Measurements from ENCODE around the gene PDIA4. TPM values are rescaled to one million over a fixed set of nuclear protein-coding genes. Genes with fewer than 3 reads are reported as not detected.
A peak's percentile ranks its signal among the peaks of the same experiment; 100 is the strongest.

PDIA4 gene
- total and polyA plus RNA-seq, 4 experiments from 2014 or later: 82.8 to 125 (median 94.5) TPM

DNA sequence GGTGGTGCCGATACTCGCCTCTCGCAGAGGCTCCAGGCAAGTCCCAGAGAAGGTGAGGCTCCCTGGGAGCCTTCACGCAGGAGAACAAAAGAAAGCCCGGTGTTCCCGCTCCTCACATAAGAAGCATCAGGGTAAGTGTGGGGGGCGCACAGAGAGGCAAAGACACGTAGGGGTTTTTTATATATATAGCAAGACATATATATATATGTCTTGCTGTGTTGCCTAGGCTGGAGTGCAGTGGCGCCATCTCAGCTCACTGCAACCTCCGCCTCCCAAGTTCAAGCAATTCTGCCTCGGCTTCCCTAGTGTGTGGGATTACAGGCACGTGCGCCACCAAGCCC, 61.3 kb downstream of the PDIA4 start:
- Mint-ChIP-seq H3K27ac (peak overlapping the region in 4 of 7 donors; percentile 30 to 88 (median 70)), H3K4me1 (peaks cover 11 to 38% (median 27%) of the 10 kb centered on the region in 4 donors), H3K4me3 (peak overlapping the region; percentile 81 to 91 (median 84)), H3K9me3 (peaks cover 0 to 12% (median 0%) of the 10 kb centered on the region in 8 donors), H3K36me3 (peaks cover 0 to 5% of the 10 kb centered on the region in 2 donors), H3K27me3 (no peaks in the 10 kb centered on the region)
- CTCF ChIA-PET (ENCODE audit: partially characterized antibody): interaction anchor here (1.0 to 6.6 kb wide), 13 partner anchors 9 to 464 kb away, joined by 3 to 170 read pairs (median 4); no protein-coding TSS in a partner anchor
- intact Hi-C loops (cut with micrococcal nuclease): loop anchor here (10.0 kb wide), 1 partner anchor 702 kb away; no protein-coding TSS in a partner anchor
- H3K27me3 ChIP-seq (ENCODE audit: insufficient read depth, low read length): no peaks in the 10 kb centered on the region
- POLR2A ChIA-PET (ENCODE audit: partially characterized antibody): no interaction called here
- H3K27ac ChIP-seq (ENCODE audit: low read depth, low read length): no peak overlapping the region
- H3K4me3 ChIP-seq (ENCODE audit: low read length in 2 of 2): peak overlapping the region in 1 of 2 donors; percentile 17
- H3K36me3 ChIP-seq (ENCODE audit: insufficient read depth, low read length): no peaks in the 10 kb centered on the region
- peaks cover 33% of the 10 kb centered on the region for H3K4me1 ChIP-seq (ENCODE audit: insufficient read depth, low read length)
- no peak for DNase-seq
- H3K9me3 ChIP-seq (ENCODE audit: control insufficient read depth in 1 of 2, low read length in 2 of 2): no peaks in the 10 kb centered on the region

DNA sequence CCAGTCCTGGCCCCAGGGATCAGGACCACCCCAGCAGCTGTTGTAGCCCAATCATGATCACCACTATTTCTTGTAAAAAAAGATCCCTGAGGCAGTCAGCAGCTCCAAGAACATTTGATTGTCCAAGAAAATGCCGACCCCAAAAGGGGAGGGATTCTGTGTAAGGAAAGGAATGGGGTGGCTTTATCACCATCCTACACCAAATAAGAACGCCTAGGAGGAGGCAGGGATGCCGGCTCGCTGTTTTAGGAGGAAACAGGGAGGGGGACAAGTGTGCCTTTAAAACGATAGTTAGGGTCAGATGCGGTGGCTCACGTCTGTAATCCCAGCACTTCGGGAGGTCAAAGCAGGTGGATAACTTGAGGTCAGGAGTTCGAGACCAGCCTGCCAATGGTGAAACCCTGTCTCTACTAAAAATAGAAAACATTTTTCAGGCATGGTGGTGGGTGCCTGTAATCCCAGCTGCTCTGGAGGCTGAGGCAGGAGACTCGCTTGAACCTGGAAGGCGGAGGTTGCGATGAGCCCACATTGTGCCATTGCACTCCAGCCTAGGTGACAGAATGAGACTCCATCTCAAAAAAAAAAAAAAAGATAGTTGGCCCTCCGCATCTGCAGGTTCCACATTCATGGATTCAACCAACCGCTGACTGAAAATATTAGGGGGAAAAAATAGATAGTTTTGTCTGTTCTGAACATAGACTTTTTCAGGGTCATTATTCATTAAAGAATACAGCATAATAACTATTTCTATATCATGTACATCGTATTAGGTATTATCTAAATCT, 63.6 kb downstream of the PDIA4 start:
- DNase-seq: no peak
- ChIA-PET POLR2A (ENCODE audit: partially characterized antibody) (interaction anchor here (2.0 to 2.3 kb wide), 3 partner anchors 23 to 266 kb away, joined by 7 to 18 read pairs (median 11); partner anchors contain the start of gene CUL1), CTCF (ENCODE audit: partially characterized antibody) (interaction anchor here (0.8 to 6.6 kb wide), 11 partner anchors 10 to 388 kb away, joined by 3 to 170 read pairs (median 14); no protein-coding TSS in a partner anchor)
- H3K4me3 Mint-ChIP-seq: peak overlapping the region in 4 of 8 donors; percentile 67 to 99 (median 94)
- peak overlapping the region in 6 of 7 donors; percentile 63 to 88 (median 77) for H3K27ac Mint-ChIP-seq
- H3K36me3 Mint-ChIP-seq: peaks cover 0 to 5% of the 10 kb centered on the region in 2 donors
- Histone ChIP-seq H3K27ac (ENCODE audit: low read depth, low read length) (no peak overlapping the region), H3K27me3 (ENCODE audit: insufficient read depth, low read length) (no peaks in the 10 kb centered on the region), H3K36me3 (ENCODE audit: insufficient read depth, low read length) (no peaks in the 10 kb centered on the region), H3K4me3 (ENCODE audit: low read length in 2 of 2) (no peak overlapping the region), H3K4me1 (ENCODE audit: insufficient read depth, low read length) (peaks cover 33% of the 10 kb centered on the region), H3K9me3 (ENCODE audit: control insufficient read depth in 1 of 2, low read length in 2 of 2) (no peaks in the 10 kb centered on the region)
- peaks cover 11 to 38% (median 27%) of the 10 kb centered on the region in 4 donors for H3K4me1 Mint-ChIP-seq
- intact Hi-C loops (cut with micrococcal nuclease): loop anchor here (1.0 to 10.0 kb wide), 3 partner anchors 192 to 700 kb away; partner anchors contain the start of gene CUL1
- peaks cover 0 to 12% (median 0%) of the 10 kb centered on the region in 8 donors for H3K9me3 Mint-ChIP-seq
- H3K27me3 Mint-ChIP-seq: no peaks in the 10 kb centered on the region

DNA sequence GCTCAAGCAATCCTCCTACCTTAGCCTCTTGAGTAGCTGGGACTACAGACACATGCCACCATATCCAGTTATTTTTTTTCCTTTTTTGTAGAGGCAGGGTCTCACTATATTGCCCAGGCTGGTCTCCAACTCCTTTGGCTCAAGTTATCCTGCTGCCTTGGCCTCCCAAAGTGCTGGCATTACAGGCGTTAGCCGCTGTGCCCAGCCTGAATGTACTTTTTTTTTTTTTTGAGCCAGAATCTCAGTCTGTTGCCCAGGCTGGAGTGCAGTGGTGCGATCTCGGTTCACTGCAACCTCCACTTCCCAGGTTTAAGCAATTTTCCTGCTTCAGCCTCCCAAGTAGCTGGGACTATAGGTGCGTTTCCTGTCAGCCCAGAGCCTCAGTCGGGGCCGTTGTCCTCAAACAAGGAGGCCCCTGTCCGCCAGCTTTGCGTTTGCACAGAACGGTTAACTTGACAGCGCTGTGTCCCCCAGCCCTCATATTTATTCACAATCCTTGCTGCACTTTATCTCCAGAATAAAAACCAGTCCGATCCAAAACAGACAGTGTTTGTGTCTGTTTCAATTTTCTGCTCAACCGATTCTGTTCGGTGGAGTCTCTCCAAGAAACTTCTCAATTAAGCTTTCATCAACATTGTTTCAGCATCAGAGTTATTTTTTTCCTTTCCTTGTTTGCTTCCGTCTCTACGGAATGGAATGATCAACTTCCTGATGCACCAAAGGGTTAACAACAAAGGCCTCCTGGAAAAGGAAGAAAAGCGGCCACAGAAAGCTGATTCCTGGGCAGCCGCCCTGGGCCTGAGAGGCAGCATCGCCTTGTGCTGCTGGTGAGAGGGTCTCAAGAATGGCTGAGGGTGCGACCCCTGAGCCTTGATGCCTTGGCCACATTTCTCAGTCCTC, 64.5 kb downstream of the PDIA4 start:
- H3K4me3 ChIP-seq (ENCODE audit: low read length in 2 of 2): no peak overlapping the region
- H3K36me3 ChIP-seq (ENCODE audit: insufficient read depth, low read length): no peaks in the 10 kb centered on the region
- Mint-ChIP-seq H3K36me3 (peaks cover 0 to 5% of the 10 kb centered on the region in 2 donors), H3K4me1 (peaks cover 11 to 38% (median 27%) of the 10 kb centered on the region in 4 donors), H3K27me3 (no peaks in the 10 kb centered on the region), H3K27ac (peak overlapping the region; percentile 74 to 98 (median 93)), H3K4me3 (peak overlapping the region; percentile 91 to 99 (median 95)), H3K9me3 (peaks cover 0 to 12% (median 0%) of the 10 kb centered on the region in 8 donors)
- intact Hi-C loops (cut with micrococcal nuclease): loop anchor here (1.0 to 10.0 kb wide), 5 partner anchors 19 to 699 kb away; partner anchors contain the start of genes CUL1 and EZH2
- peaks cover 33% of the 10 kb centered on the region for H3K4me1 ChIP-seq (ENCODE audit: insufficient read depth, low read length)
- H3K27me3 ChIP-seq (ENCODE audit: insufficient read depth, low read length): no peaks in the 10 kb centered on the region
- POLR2A ChIA-PET (ENCODE audit: partially characterized antibody): interaction anchor here (0.6 to 2.3 kb wide), 12 partner anchors 20 to 395 kb away, joined by 3 to 18 read pairs (median 7); partner anchors contain the start of gene CUL1
- no peak for DNase-seq
- H3K9me3 ChIP-seq (ENCODE audit: control insufficient read depth in 1 of 2, low read length in 2 of 2): no peaks in the 10 kb centered on the region
- CTCF ChIA-PET (ENCODE audit: partially characterized antibody): interaction anchor here (0.6 to 6.6 kb wide), 51 partner anchors 11 to 464 kb away, joined by 3 to 170 read pairs (median 4); no protein-coding TSS in a partner anchor
- H3K27ac ChIP-seq (ENCODE audit: low read depth, low read length): peak overlapping the region; percentile 50

DNA sequence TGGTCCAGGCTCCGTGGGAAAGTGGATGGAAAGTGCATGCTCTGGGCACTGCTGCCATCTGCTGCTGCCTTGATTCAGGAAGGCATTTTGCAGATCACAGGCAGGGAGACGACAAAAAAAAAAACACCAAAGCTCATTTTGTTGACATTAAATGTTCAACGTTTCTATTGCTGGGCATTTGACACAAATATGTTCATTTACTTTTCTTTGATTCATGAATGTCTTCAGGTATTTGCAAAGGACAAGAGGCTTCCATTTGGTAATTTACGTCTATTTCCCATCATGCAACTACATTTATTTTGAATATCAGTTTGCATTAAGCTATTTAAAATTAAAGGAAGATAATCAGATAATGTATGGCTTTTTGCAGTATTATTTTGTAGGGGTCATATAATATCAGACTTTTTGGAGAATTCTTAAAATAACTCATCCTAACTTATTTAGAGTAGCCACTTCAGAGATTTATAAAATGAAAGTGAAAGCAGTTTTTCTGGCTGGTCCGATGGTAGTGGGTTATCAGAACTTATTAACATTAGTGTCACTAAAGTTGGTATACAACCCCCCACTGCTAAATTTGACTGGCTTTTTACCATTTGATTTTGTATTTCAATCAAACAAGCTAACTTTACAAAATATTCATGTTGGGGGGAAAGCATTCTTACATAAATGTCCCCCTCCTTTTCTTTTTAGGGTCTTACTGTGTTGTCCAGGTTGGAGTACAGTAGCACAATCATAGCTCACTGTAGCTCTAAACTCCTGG, 65.3 kb downstream of the PDIA4 start:
- peak overlapping the region; percentile 43 to 57 for H3K4me3 ChIP-seq (ENCODE audit: low read length in 2 of 2)
- intact Hi-C loops (cut with micrococcal nuclease): loop anchor here (1.0 to 10.0 kb wide), 7 partner anchors 20 to 698 kb away; partner anchors contain the start of gene EZH2
- H3K27ac ChIP-seq (ENCODE audit: low read depth, low read length): peak overlapping the region; percentile 50
- peaks cover 33% of the 10 kb centered on the region for H3K4me1 ChIP-seq (ENCODE audit: insufficient read depth, low read length)
- no peaks in the 10 kb centered on the region for H3K36me3 ChIP-seq (ENCODE audit: insufficient read depth, low read length)
- peaks cover 0 to 5% of the 10 kb centered on the region in 2 donors for H3K36me3 Mint-ChIP-seq
- peak overlapping the region; percentile 91 to 99 (median 95) for H3K4me3 Mint-ChIP-seq
- peaks cover 11 to 38% (median 27%) of the 10 kb centered on the region in 4 donors for H3K4me1 Mint-ChIP-seq
- no peaks in the 10 kb centered on the region for H3K27me3 Mint-ChIP-seq
- DNase-seq: peak; percentile 61 to 80 (median 76)
- ChIA-PET CTCF (ENCODE audit: partially characterized antibody) (interaction anchor here (0.6 to 6.6 kb wide), 54 partner anchors 12 to 463 kb away, joined by 3 to 170 read pairs (median 4); no protein-coding TSS in a partner anchor), POLR2A (ENCODE audit: partially characterized antibody) (interaction anchor here (0.6 to 2.3 kb wide), 15 partner anchors 21 to 460 kb away, joined by 3 to 18 read pairs (median 5); partner anchors contain the start of gene CUL1)
- no peaks in the 10 kb centered on the region for H3K9me3 ChIP-seq (ENCODE audit: control insufficient read depth in 1 of 2, low read length in 2 of 2)
- H3K27ac Mint-ChIP-seq: peak overlapping the region; percentile 86 to 98 (median 93)
- peaks cover 0 to 12% (median 0%) of the 10 kb centered on the region in 8 donors for H3K9me3 Mint-ChIP-seq
- no peaks in the 10 kb centered on the region for H3K27me3 ChIP-seq (ENCODE audit: insufficient read depth, low read length)

DNA sequence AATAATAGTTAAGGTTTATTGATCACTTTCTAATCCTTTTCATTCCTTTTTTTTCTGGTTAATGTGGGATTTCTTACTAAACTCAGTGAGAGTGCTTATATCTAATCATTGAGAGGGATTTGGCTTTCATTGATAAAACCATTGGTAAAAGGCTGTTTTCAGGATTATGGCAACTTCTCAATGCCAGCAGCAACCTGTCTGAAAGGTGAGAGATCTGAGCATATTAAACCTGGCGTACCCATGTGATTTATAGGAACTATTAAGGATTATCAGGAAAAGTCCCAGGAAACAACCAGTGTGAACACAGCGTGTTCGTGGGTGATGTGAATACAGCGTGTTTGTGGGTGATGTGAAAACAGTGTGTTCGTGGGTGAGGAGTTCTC, 65.9 kb downstream of the PDIA4 start:
- H3K27me3 Mint-ChIP-seq: no peaks in the 10 kb centered on the region
- ChIA-PET CTCF (ENCODE audit: partially characterized antibody) (interaction anchor here (0.8 to 6.6 kb wide), 38 partner anchors 12 to 463 kb away, joined by 3 to 170 read pairs (median 5); no protein-coding TSS in a partner anchor), POLR2A (ENCODE audit: partially characterized antibody) (interaction anchor here (0.8 to 2.3 kb wide), 12 partner anchors 21 to 460 kb away, joined by 3 to 18 read pairs (median 7); partner anchors contain the start of gene CUL1)
- H3K36me3 Mint-ChIP-seq: peaks cover 0 to 5% of the 10 kb centered on the region in 2 donors
- H3K9me3 ChIP-seq (ENCODE audit: control insufficient read depth in 1 of 2, low read length in 2 of 2): no peaks in the 10 kb centered on the region
- peak overlapping the region; percentile 91 to 99 (median 95) for H3K4me3 Mint-ChIP-seq
- peaks cover 11 to 38% (median 27%) of the 10 kb centered on the region in 4 donors for H3K4me1 Mint-ChIP-seq
- peak overlapping the region; percentile 43 to 57 for H3K4me3 ChIP-seq (ENCODE audit: low read length in 2 of 2)
- no peak for DNase-seq
- peaks cover 0 to 12% (median 0%) of the 10 kb centered on the region in 8 donors for H3K9me3 Mint-ChIP-seq
- peaks cover 33% of the 10 kb centered on the region for H3K4me1 ChIP-seq (ENCODE audit: insufficient read depth, low read length)
- H3K36me3 ChIP-seq (ENCODE audit: insufficient read depth, low read length): no peaks in the 10 kb centered on the region
- H3K27me3 ChIP-seq (ENCODE audit: insufficient read depth, low read length): no peaks in the 10 kb centered on the region
- H3K27ac Mint-ChIP-seq: peak overlapping the region; percentile 86 to 98 (median 93)
- H3K27ac ChIP-seq (ENCODE audit: low read depth, low read length): peak overlapping the region; percentile 50
- intact Hi-C loops (cut with micrococcal nuclease): loop anchor here (1.0 to 10.0 kb wide), 5 partner anchors 21 to 698 kb away; no protein-coding TSS in a partner anchor

DNA sequence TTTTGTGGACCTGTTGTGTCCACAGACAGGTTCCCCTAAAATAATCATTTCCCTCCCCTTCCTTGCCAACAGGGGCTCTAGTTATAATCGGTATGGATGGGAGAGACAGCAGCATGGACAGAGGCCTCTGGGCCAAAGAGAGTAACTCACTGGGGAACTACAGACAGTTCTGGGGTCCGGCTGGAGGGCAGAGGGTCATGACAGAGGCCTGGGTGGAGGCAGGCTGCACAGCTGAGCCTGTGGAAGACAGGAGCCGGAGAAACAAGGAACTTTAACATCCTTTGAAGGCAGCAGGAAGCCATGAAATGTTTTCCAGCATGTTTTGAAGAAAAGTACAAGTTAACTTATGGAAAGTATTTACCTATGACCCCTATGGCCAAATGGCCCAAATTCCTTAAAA, 68.6 kb downstream of the PDIA4 start:
- POLR2A ChIA-PET (ENCODE audit: partially characterized antibody): no interaction called here

More for the DNA sequence above, 68.6 kb downstream of the PDIA4 start:
- Histone ChIP-seq H3K9me3 (ENCODE audit: control insufficient read depth in 1 of 2, low read length in 2 of 2) (no peaks in the 10 kb centered on the region), H3K27me3 (ENCODE audit: insufficient read depth, low read length) (no peaks in the 10 kb centered on the region), H3K4me1 (ENCODE audit: insufficient read depth, low read length) (peaks cover 20% of the 10 kb centered on the region), H3K4me3 (ENCODE audit: low read length in 2 of 2) (no peak overlapping the region), H3K36me3 (ENCODE audit: insufficient read depth, low read length) (no peaks in the 10 kb centered on the region), H3K27ac (ENCODE audit: low read depth, low read length) (no peak overlapping the region)
- Mint-ChIP-seq H3K27me3 (no peaks in the 10 kb centered on the region), H3K9me3 (peaks cover 0 to 12% (median 0%) of the 10 kb centered on the region in 8 donors), H3K36me3 (peaks cover 0 to 3% of the 10 kb centered on the region in 2 donors), H3K27ac (no peak overlapping the region), H3K4me3 (no peak overlapping the region), H3K4me1 (peaks cover 7 to 24% (median 17%) of the 10 kb centered on the region in 4 donors)
- CTCF ChIA-PET (ENCODE audit: partially characterized antibody): interaction anchor here (4.6 kb wide), 1 partner anchor 103 kb away, joined by 65 read pairs; no protein-coding TSS in a partner anchor
- intact Hi-C loops (cut with micrococcal nuclease): loop anchor here (5.0 to 10.0 kb wide), 2 partner anchors 187 to 695 kb away; no protein-coding TSS in a partner anchor
- no peak for DNase-seq
